Endothelial cell of umbilical vein (primary cell): Measurements from ENCODE around the gene ZP3. TPM values are rescaled to one million over a fixed set of nuclear protein-coding genes. Genes with fewer than 3 reads are reported as not detected.
A peak's percentile ranks its signal among the peaks of the same experiment; 100 is the strongest.

Source experiments
- BruUV-seq: library from RNA; stranded (reverse); fragments of 400-500 nt; replicated peaks from 2 replicates; lab custom pipeline; 2021; lab: Mats Ljungman, UMichigan
- CTCF ChIA-PET: fragments of 300-600, 350-600 bp; sonication (Branson Sonifier 250); formaldehyde crosslinking; loops from one replicate; lab custom pipeline; 2021; ENCODE audit warnings: antibody characterized with exemption, inconsistent platforms; lab: Charles Lee
- POLR2A ChIA-PET: fragments of 300-600, 350-600 bp; sonication (Branson Sonifier 250); formaldehyde crosslinking; loops from one replicate; lab custom pipeline; 2021; ENCODE audit warnings: antibody characterized with exemption, inconsistent platforms; lab: Charles Lee
- DNase-seq: peaks from one replicate; pipeline ENCODE4 v3.0.0-alpha.2; 2011; ENCODE audit warnings: low read depth, low spot score
- FAIRE-seq: peaks from 2 replicates; lab custom pipeline; 2011; peaks lifted over from hg19 to GRCh38; lab: Jason Lieb, UNC
- H2AFZ ChIP-seq: 2 replicates; pipeline ENCODE4 v1.6.0; 2012; ENCODE audit warnings: low read depth, low read length, control low read depth, inconsistent platforms
- H3K27ac ChIP-seq: 2 replicates; pipeline ENCODE4 v1.5.1; 2011; ENCODE audit warnings: low read depth, mild to moderate bottlenecking, control low read depth, low read length, moderate library complexity; ENCODE audit not compliant: insufficient read depth
- H3K27me3 ChIP-seq, 2 experiments: 2 replicates each; pipeline versions ENCODE4 v1.6.0 to v1.6.1; 2011; ENCODE audit warnings: low read length in 2 of 2, mixed read lengths in 1 of 2; ENCODE audit not compliant: control insufficient read depth in 2 of 2, insufficient read depth in 2 of 2
- H3K36me3 ChIP-seq, 2 experiments: 2 replicates in 1 of 2; 3 replicates in 1 of 2; pipeline ENCODE4 v1.5.1; 2011; ENCODE audit warnings: low read length in 2 of 2, mild to moderate bottlenecking in 1 of 2, moderate library complexity in 1 of 2; ENCODE audit not compliant: control insufficient read depth in 2 of 2, insufficient read depth in 2 of 2; ENCODE audit errors: extremely low read depth in 1 of 2
- H3K4me1 ChIP-seq: 3 replicates; pipeline ENCODE4 v1.5.1; 2011; ENCODE audit warnings: mild to moderate bottlenecking, low read length; ENCODE audit not compliant: control insufficient read depth, insufficient read depth; ENCODE audit errors: extremely low read depth
- H3K4me2 ChIP-seq: 2 replicates; pipeline ENCODE4 v1.6.1; 2011; ENCODE audit warnings: low read length, control low read depth, mixed read lengths; ENCODE audit not compliant: insufficient read depth
- H3K4me3 ChIP-seq, 3 experiments: fragments of 200-600 bp in 1 of 3; sonication (generic), shearing (Covaris generic) in 1 of 3; replicated peaks in 1 of 3; 2 replicates each; pipeline ENCODE4 v1.5.1; 2011 to 2016; ENCODE audit warnings: control low read depth in 3 of 3, low read length in 3 of 3, mild to moderate bottlenecking in 2 of 3, inconsistent platforms in 1 of 3, low read depth in 1 of 3, moderate library complexity in 1 of 3; ENCODE audit not compliant: insufficient read depth in 1 of 3
- H3K79me2 ChIP-seq: 2 replicates; pipeline ENCODE4 v1.6.0; 2012; ENCODE audit warnings: low read length, inconsistent platforms; ENCODE audit not compliant: control insufficient read depth, insufficient read depth
- H3K9ac ChIP-seq: replicated peaks from 2 replicates; pipeline ENCODE3; 2011; ENCODE audit warnings: low read length, control low read depth; ENCODE audit not compliant: insufficient read depth; ENCODE audit errors: extremely low read depth
- H3K9me1 ChIP-seq: replicated peaks from 3 replicates; pipeline ENCODE4 v1.6.0; 2011; ENCODE audit warnings: mild to moderate bottlenecking, low read length; ENCODE audit not compliant: control insufficient read depth, insufficient read depth; ENCODE audit errors: extremely low read depth
- H3K9me3 ChIP-seq: replicated peaks from 2 replicates; pipeline ENCODE4 v1.5.1; 2012; ENCODE audit warnings: low read length, inconsistent platforms; ENCODE audit not compliant: control insufficient read depth, insufficient read depth
- H4K20me1 ChIP-seq: replicated peaks from 2 replicates; pipeline ENCODE3; 2011; ENCODE audit warnings: mild to moderate bottlenecking, low read length; ENCODE audit not compliant: control insufficient read depth, insufficient read depth; ENCODE audit errors: extremely low read depth
- EZH2 ChIP-seq: IDR thresholded peaks from 2 replicates; pipeline ENCODE4 v1.6.1; 2012; ENCODE audit warnings: borderline replicate concordance, low read depth, mild to moderate bottlenecking, moderate library complexity, low read length, inconsistent platforms; ENCODE audit not compliant: severe bottlenecking
- FOS ChIP-seq: IDR thresholded peaks from 2 replicates; pipeline ENCODE4 v1.6.1; 2011; ENCODE audit warnings: mild to moderate bottlenecking, low read length, moderate library complexity, borderline replicate concordance; ENCODE audit not compliant: insufficient read depth
- GATA2 ChIP-seq: IDR thresholded peaks from 2 replicates; pipeline ENCODE4 v1.7.0; 2011; ENCODE audit warnings: low read depth, mild to moderate bottlenecking, moderate library complexity, mixed read lengths, low read length; ENCODE audit not compliant: insufficient read length, insufficient read depth
- JUN ChIP-seq: IDR thresholded peaks from 2 replicates; pipeline ENCODE4 v1.6.1; 2011; ENCODE audit warnings: borderline replicate concordance, low read depth; ENCODE audit not compliant: insufficient read length, insufficient read depth
- MYC ChIP-seq: IDR thresholded peaks from one replicate; pipeline ENCODE4 v1.6.1; 2011; ENCODE audit warnings: mild to moderate bottlenecking, low read depth, low read length
- POLR2A ChIP-seq: IDR thresholded peaks from 2 replicates; pipeline ENCODE4 v1.6.1; 2012; ENCODE audit warnings: low read depth, mild to moderate bottlenecking, control low read depth, low read length
- POLR2AphosphoS5 ChIP-seq: IDR thresholded peaks from 2 replicates; pipeline ENCODE4 v1.6.1; 2012; ENCODE audit warnings: low read depth, mild to moderate bottlenecking, control low read depth, low read length, moderate library complexity; ENCODE audit not compliant: insufficient read depth
- dilution Hi-C: fragments of 300-500 bp; cut with MboI; formaldehyde crosslinking; loops from one replicate; pipeline ENCODE4 v1.15.0; 2019; ENCODE audit warnings: low sequenced_read_pairs; ENCODE audit not compliant: extremely low pct_ligation_motif_present
- intact Hi-C: fragments of 100-400 bp; cut with micrococcal nuclease; formaldehyde crosslinking; loops from one replicate; pipeline ENCODE4 v1.10.0; 2022
- polyA plus RNA-seq, 4 experiments: library from polyadenylated mRNA; depleted of rRNA in 3 of 4; stranded (reverse) in 3 of 4; unstranded in 1 of 4; fragments of >200 nt; gene quantifications; 2 replicates each; pipeline versions ENCODE4 v1.2.1 to v1.2.3, GENCODE V29; 2011 to 2012; ENCODE audit warnings: missing spikeins in 1 of 4
- total RNA-seq: library from RNA; stranded (reverse); gene quantifications from 2 replicates; pipeline ENCODE4 v1.2.3, GENCODE V29; 2021
- TF ChIP-seq, protein P1 (sequence below): IDR thresholded peaks from 2 replicates; pipeline ENCODE4 v1.6.1; 2011; ENCODE audit not compliant: insufficient read depth, insufficient read length
- TF ChIP-seq, protein P2 (sequence below), 2 donors: IDR thresholded peaks; 1 replicate in 1 of 2; 2 replicates in 1 of 2; pipeline ENCODE4 v1.5.1; 2011; ENCODE audit warnings: low read length in 2 of 2, mild to moderate bottlenecking in 2 of 2, moderate library complexity in 2 of 2, control low read depth in 1 of 2, inconsistent platforms in 1 of 2, low read depth in 1 of 2; ENCODE audit not compliant: insufficient read depth in 1 of 2; ENCODE audit errors: extremely low read depth in 1 of 2

ZP3 gene
- total and polyA plus RNA-seq, 2 donors (not counting 3 experiments of a cell fraction or from before 2014, with no cell fraction given): 3.0 to 4.0 TPM

DNA sequence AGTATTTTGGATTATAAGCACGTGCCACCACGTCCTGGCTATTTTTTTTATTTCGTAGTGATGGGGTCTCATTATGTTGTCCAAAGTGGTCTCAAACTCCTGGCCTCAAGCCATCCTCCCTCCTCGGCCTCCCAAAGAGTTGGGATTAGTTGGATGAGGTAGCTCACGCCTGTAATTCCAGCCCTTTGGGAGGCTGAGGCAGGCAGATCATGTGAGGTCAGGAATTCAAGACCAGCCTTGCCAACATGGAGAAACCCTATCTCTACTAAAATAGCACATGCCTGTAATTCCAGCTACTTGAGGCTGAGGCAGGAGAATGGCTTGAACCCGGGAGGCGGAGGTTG, 44.2 kb upstream of the ZP3 start:
- H3K27ac ChIP-seq: peak overlapping the region; percentile 87
- no peak overlapping the region for H2AFZ ChIP-seq
- ChIA-PET CTCF (no interaction called here), POLR2A (no interaction called here)
- H3K9me1 ChIP-seq: no peaks in the 10 kb centered on the region
- H3K9me3 ChIP-seq: no peaks in the 10 kb centered on the region
- H4K20me1 ChIP-seq: no peaks in the 10 kb centered on the region
- dilution Hi-C loops: no loop called here
- no peaks in the 10 kb centered on the region for H3K36me3 ChIP-seq
- no peak for FAIRE-seq
- H3K4me3 ChIP-seq: no peak overlapping the region
- DNase-seq: no peak
- no peaks in the 10 kb centered on the region for H3K27me3 ChIP-seq
- BruUV-seq: no TSS peak
- no peaks in the 10 kb centered on the region for H3K79me2 ChIP-seq
- no peak overlapping the region for H3K4me2 ChIP-seq
- intact Hi-C loops: no loop called here
- TF ChIP-seq JUN (no peak), POLR2A (no peak), GATA2 (no peak), EZH2 (no peak), MYC (no peak), POLR2AphosphoS5 (no peak), FOS (no peak)
- TF ChIP-seq, protein P1, sequence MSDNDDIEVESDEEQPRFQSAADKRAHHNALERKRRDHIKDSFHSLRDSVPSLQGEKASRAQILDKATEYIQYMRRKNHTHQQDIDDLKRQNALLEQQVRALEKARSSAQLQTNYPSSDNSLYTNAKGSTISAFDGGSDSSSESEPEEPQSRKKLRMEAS: no peak
- TF ChIP-seq, protein P2, sequence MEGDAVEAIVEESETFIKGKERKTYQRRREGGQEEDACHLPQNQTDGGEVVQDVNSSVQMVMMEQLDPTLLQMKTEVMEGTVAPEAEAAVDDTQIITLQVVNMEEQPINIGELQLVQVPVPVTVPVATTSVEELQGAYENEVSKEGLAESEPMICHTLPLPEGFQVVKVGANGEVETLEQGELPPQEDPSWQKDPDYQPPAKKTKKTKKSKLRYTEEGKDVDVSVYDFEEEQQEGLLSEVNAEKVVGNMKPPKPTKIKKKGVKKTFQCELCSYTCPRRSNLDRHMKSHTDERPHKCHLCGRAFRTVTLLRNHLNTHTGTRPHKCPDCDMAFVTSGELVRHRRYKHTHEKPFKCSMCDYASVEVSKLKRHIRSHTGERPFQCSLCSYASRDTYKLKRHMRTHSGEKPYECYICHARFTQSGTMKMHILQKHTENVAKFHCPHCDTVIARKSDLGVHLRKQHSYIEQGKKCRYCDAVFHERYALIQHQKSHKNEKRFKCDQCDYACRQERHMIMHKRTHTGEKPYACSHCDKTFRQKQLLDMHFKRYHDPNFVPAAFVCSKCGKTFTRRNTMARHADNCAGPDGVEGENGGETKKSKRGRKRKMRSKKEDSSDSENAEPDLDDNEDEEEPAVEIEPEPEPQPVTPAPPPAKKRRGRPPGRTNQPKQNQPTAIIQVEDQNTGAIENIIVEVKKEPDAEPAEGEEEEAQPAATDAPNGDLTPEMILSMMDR (IDR thresholded peaks at IDR 0.05; ENCODE audit: extremely low read depth in 1 of 2, insufficient read depth in 1 of 2, low read depth in 1 of 2, low read length in 2 of 2): no peak
- H3K4me1 ChIP-seq: peaks cover 15% of the 10 kb centered on the region
- H3K9ac ChIP-seq: peak overlapping the region; percentile 57
